HCT116 (cell line): ENCODE data around the gene ZNF213. TPM values are rescaled to one million over a fixed set of nuclear protein-coding genes. Genes with fewer than 3 reads are reported as not detected.

Source experiments
- ATAC-seq: fragments of 200-7000 bp; cut with Tn5 transposase; 2 replicates; pipeline ENCODE4 v1.9.1; 2020; ENCODE audit warnings: mild to moderate bottlenecking, moderate library complexity
- BruUV-seq: library from RNA; stranded (reverse); fragments of 400-500 nt; replicated peaks from 2 replicates; lab custom pipeline; 2021; lab: Mats Ljungman, UMichigan
- CTCF ChIA-PET: fragments of 300-600 bp; sonication (Branson Sonifier 250); formaldehyde crosslinking; loops from one replicate; lab custom pipeline; 2021; ENCODE audit warnings: antibody characterized with exemption; lab: Charles Lee
- POLR2A ChIA-PET: fragments of 300-600, 350-600 bp; sonication (Branson Sonifier 250); formaldehyde crosslinking; loops from one replicate; lab custom pipeline; 2021; ENCODE audit warnings: antibody characterized with exemption; lab: Charles Lee
- RAD21 ChIA-PET, 2 experiments: fragments of 300-600 bp; sonication (Branson Sonifier 250); formaldehyde crosslinking; loops; one replicate each; lab custom pipeline; 2023; ENCODE audit warnings: low total read pairs in 2 of 2; ENCODE audit not compliant: uncharacterized antibody in 2 of 2, unreplicated experiment in 2 of 2, low non-redundant PET in 1 of 2; lab: Charles Lee
- DNase-seq: peaks from one replicate; pipeline ENCODE4 v3.0.0-alpha.2; 2010; ENCODE audit warnings: low read depth, low spot score
- H2AFZ ChIP-seq: fragments of 200-600 bp; shearing (Covaris generic), sonication (generic); 2 replicates; pipeline ENCODE4 v1.6.1; 2017; ENCODE audit warnings: low read depth, mixed run types, mixed read lengths, antibody characterized with exemption, low read length; ENCODE audit not compliant: poor library complexity, severe bottlenecking
- H3K27ac ChIP-seq: 2 replicates; pipeline ENCODE4 v1.5.1; 2012; ENCODE audit warnings: low read depth, low read length
- H3K27me3 ChIP-seq: fragments of 200-600 bp; sonication (generic); 2 replicates; pipeline ENCODE4 v1.6.1; 2016; ENCODE audit warnings: mixed run types, low read length, mixed read lengths; ENCODE audit not compliant: insufficient read depth
- H3K36me3 ChIP-seq, 2 experiments: fragments of 200-500 bp in 1 of 2; fragments of 200-600 bp in 1 of 2; sonication (Bioruptor generic) in 1 of 2; sonication (generic) in 1 of 2; 2 replicates each; pipeline versions ENCODE4 v1.5.1 to v1.6.1; 2014 to 2016; ENCODE audit warnings: low read length in 2 of 2, inconsistent platforms in 1 of 2, mixed read lengths in 1 of 2, mixed run types in 1 of 2; ENCODE audit not compliant: insufficient read depth in 2 of 2, control insufficient read depth in 1 of 2
- H3K4me1 ChIP-seq, 2 experiments: fragments of 200-600 bp in 1 of 2; sonication (generic) in 1 of 2; 2 replicates each; pipeline versions ENCODE4 v1.5.1 to v1.6.1; 2012 to 2017; ENCODE audit warnings: low read length in 2 of 2, inconsistent platforms in 1 of 2, mild to moderate bottlenecking in 1 of 2, mixed read lengths in 1 of 2, mixed run types in 1 of 2, moderate library complexity in 1 of 2; ENCODE audit not compliant: insufficient read depth in 2 of 2, control insufficient read depth in 1 of 2
- H3K4me2 ChIP-seq: fragments of 200-600 bp; sonication (generic); 2 replicates; pipeline ENCODE4 v1.6.1; 2017; ENCODE audit warnings: mixed run types, low read length, mixed read lengths
- H3K4me3 ChIP-seq, 2 experiments: fragments of 200-600 bp in 1 of 2; sonication (generic) in 1 of 2; replicated peaks in 1 of 2; 2 replicates each; pipeline ENCODE4 v1.5.1; 2011 to 2016; ENCODE audit warnings: low read length in 2 of 2, control low read depth in 1 of 2, low read depth in 1 of 2, mild to moderate bottlenecking in 1 of 2, mixed read lengths in 1 of 2, mixed run types in 1 of 2
- H3K79me2 ChIP-seq: fragments of 200-600 bp; sonication (generic); 2 replicates; pipeline ENCODE4 v1.6.1; 2017; ENCODE audit warnings: mild to moderate bottlenecking, mixed run types, low read length, moderate library complexity, mixed read lengths; ENCODE audit not compliant: insufficient read depth
- H3K9ac ChIP-seq: fragments of 200-600 bp; sonication (generic); 2 replicates; pipeline ENCODE4 v1.6.1; 2016; ENCODE audit warnings: low read length, mixed read lengths
- H3K9me2 ChIP-seq: fragments of 200-600 bp; sonication (generic), shearing (Covaris generic); 2 replicates; pipeline ENCODE4 v1.6.1; 2017; ENCODE audit warnings: mixed run types, mild to moderate bottlenecking, moderate library complexity; ENCODE audit not compliant: insufficient read depth
- H3K9me3 ChIP-seq, 2 experiments: fragments of 200-500 bp in 1 of 2; fragments of 200-600 bp in 1 of 2; sonication (Bioruptor generic) in 1 of 2; sonication (generic) in 1 of 2; 2 replicates each; pipeline ENCODE4 v1.6.1; 2014 to 2017; ENCODE audit warnings: low read length in 2 of 2, mixed read lengths in 2 of 2, inconsistent platforms in 1 of 2, low read depth in 1 of 2, mild to moderate bottlenecking in 1 of 2, mixed run types in 1 of 2, moderate library complexity in 1 of 2; ENCODE audit not compliant: control insufficient read depth in 1 of 2, insufficient read depth in 1 of 2
- H4K20me1 ChIP-seq: fragments of 200-600 bp; sonication (generic), shearing (Covaris generic); 2 replicates; pipeline ENCODE4 v1.6.1; 2017; ENCODE audit warnings: mixed run types, mild to moderate bottlenecking, moderate library complexity; ENCODE audit not compliant: insufficient read depth
- POLR2A ChIP-seq: IDR thresholded peaks from 2 replicates; pipeline ENCODE4 v1.7.0; 2011; ENCODE audit warnings: borderline replicate concordance; ENCODE audit not compliant: insufficient read depth, insufficient read length; ENCODE audit errors: extremely low read depth
- ZNF274 ChIP-seq: fragments of 200-500 bp; sonication (Bioruptor generic); IDR thresholded peaks from 2 replicates; pipeline ENCODE4 v1.6.1; 2014; ENCODE audit warnings: mild to moderate bottlenecking, low read depth, low read length, inconsistent platforms
- intact Hi-C: fragments of 100-400 bp; cut with micrococcal nuclease; formaldehyde crosslinking; loops from 2 replicates; pipeline ENCODE4 v1.10.0; 2022
- total RNA-seq: library from RNA; stranded (reverse); gene quantifications from one replicate; pipeline ENCODE4 v1.2.1, GENCODE V29; 2021; ENCODE audit not compliant: unreplicated experiment
- TF ChIP-seq, protein P1 (sequence below): IDR thresholded peaks from 2 replicates; pipeline ENCODE4 v1.6.1; 2011; ENCODE audit warnings: mild to moderate bottlenecking, low read length, moderate library complexity; ENCODE audit not compliant: insufficient replicate concordance; ENCODE audit errors: extremely low read depth

ZNF213 gene
- total RNA-seq, 1 experiment from 2014 or later = 11.0 TPM

DNA sequence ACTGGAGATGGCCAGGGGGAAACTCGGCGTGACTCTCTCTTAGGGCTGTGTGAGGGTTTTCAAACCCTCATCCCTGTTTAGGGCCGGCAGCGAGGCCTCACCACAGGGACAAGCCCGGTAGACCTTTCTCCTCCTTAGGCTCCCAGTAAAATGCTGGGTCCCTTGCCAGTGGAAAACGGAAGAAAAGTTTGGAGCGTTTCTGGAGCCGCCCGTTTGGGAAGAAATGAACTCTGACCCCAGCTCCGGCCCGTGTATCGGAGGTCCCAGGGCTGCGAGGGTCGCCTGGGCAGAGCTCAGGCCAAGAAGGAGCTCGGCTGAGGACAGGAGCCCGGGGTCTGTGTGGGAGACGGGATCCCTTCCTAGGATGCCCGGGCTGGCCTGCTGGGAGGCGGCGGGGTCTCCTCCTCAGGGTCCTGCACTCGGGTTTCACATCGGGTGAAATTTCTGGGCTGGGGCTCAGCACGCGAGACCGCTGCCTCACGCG, 23.2 kb downstream of the ZNF213 start:
- Histone ChIP-seq H3K9me2 (no peaks in the 10 kb centered on the region), H2AFZ (no peak overlapping the region), H3K4me3 (peak overlapping the region; percentile 67 to 78), H4K20me1 (no peaks in the 10 kb centered on the region), H3K9me3 (no peaks in the 10 kb centered on the region), H3K27me3 (no peaks in the 10 kb centered on the region), H3K9ac (peak overlapping the region; percentile 80), H3K4me1 (peaks cover 10 to 54% of the 10 kb centered on the region in 2 experiments; a peak in 3 of 4 replicates), H3K79me2 (no peaks in the 10 kb centered on the region), H3K4me2 (peak overlapping the region; percentile 99), H3K36me3 (no peaks in the 10 kb centered on the region), H3K27ac (peak overlapping the region; percentile 91)
- ChIA-PET POLR2A (interaction anchor here (0.8 to 3.1 kb wide), 7 partner anchors 8 to 30 kb away, joined by 3 to 20 read pairs (median 7); partner anchors contain the start of genes OR1F1 and ZNF213), RAD21 (interaction anchor here (0.6 to 1.3 kb wide), 4 partner anchors 8 to 28 kb away, joined by 3 to 5 read pairs (median 4); no protein-coding TSS in a partner anchor), CTCF (interaction anchor here (1.3 to 2.5 kb wide), 8 partner anchors 8 to 126 kb away, joined by 3 to 11 read pairs (median 6); partner anchors contain the start of gene ZNF213)
- BruUV-seq = no TSS peak
- ATAC-seq = peak; percentile 6
- intact Hi-C loops = loop anchor here (1.0 kb wide), 1 partner anchor 8 kb away; no protein-coding TSS in a partner anchor
- no peak for DNase-seq
- TF ChIP-seq ZNF274 (no peak), POLR2A (no peak)
- TF ChIP-seq, protein P1, sequence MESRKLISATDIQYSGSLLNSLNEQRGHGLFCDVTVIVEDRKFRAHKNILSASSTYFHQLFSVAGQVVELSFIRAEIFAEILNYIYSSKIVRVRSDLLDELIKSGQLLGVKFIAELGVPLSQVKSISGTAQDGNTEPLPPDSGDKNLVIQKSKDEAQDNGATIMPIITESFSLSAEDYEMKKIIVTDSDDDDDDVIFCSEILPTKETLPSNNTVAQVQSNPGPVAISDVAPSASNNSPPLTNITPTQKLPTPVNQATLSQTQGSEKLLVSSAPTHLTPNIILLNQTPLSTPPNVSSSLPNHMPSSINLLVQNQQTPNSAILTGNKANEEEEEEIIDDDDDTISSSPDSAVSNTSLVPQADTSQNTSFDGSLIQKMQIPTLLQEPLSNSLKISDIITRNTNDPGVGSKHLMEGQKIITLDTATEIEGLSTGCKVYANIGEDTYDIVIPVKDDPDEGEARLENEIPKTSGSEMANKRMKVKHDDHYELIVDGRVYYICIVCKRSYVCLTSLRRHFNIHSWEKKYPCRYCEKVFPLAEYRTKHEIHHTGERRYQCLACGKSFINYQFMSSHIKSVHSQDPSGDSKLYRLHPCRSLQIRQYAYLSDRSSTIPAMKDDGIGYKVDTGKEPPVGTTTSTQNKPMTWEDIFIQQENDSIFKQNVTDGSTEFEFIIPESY = no peak
